ENCODE results near the gene ECI2.
A peak's percentile ranks its signal among the peaks of the same experiment; 100 is the strongest.

ECI2 gene

DNA sequence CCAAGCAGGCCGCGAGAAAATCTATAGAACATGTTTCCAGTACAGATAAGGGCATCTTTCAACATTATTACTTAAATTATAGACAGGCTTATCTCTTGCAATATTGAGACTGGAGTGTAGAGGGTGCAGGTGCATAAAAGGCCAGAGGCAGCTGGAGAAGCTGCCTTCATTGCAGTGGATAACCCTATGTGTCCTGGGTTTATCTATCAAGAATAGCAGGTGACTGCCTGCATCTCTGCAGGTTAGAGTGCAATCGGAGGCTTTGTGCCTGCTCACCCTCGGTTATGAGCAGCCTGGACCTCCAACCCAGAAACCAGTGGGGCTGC lies 28.7 kb upstream of the ECI2 start:
- in situ Hi-C loops (cut with HindIII; ENCODE audit: low sequenced_read_pairs), result no loop called here
- no peak overlapping the region for H3K4me3 ChIP-seq (ENCODE audit: low read depth, low read length)
- no peak for DNase-seq (ENCODE audit: low read depth)
- TF ChIP-seq, protein P1, sequence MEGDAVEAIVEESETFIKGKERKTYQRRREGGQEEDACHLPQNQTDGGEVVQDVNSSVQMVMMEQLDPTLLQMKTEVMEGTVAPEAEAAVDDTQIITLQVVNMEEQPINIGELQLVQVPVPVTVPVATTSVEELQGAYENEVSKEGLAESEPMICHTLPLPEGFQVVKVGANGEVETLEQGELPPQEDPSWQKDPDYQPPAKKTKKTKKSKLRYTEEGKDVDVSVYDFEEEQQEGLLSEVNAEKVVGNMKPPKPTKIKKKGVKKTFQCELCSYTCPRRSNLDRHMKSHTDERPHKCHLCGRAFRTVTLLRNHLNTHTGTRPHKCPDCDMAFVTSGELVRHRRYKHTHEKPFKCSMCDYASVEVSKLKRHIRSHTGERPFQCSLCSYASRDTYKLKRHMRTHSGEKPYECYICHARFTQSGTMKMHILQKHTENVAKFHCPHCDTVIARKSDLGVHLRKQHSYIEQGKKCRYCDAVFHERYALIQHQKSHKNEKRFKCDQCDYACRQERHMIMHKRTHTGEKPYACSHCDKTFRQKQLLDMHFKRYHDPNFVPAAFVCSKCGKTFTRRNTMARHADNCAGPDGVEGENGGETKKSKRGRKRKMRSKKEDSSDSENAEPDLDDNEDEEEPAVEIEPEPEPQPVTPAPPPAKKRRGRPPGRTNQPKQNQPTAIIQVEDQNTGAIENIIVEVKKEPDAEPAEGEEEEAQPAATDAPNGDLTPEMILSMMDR (IDR thresholded peaks at IDR 0.05; ENCODE audit: low read depth, low read length, missing control alignments), result no peak

- TF ChIP-seq, protein P1 (IDR thresholded peaks at IDR 0.05; ENCODE audit: low read depth, low read length, missing control alignments), result no peak
- in situ Hi-C loops (cut with HindIII; ENCODE audit: low sequenced_read_pairs), result no loop called here
- H3K4me3 ChIP-seq (ENCODE audit: low read depth, low read length), result no peak overlapping the region
Observed at GRCh38 chr6:4163408-4164116, 28.2 kb upstream of the ECI2 start.

GRCh38 chr6:4162370-4162769 lies 27.0 kb upstream of the ECI2 start:
- DNase-seq (ENCODE audit: low read depth), result no peak
- no peak overlapping the region for H3K4me3 ChIP-seq (ENCODE audit: low read depth, low read length)
- TF ChIP-seq, protein P1 (IDR thresholded peaks at IDR 0.05; ENCODE audit: low read depth, low read length, missing control alignments), result no peak
- in situ Hi-C loops (cut with HindIII; ENCODE audit: low sequenced_read_pairs), result no loop called here

More at GRCh38 chr6:4163408-4164116, 28.2 kb upstream of the ECI2 start:
- no peak for DNase-seq (ENCODE audit: low read depth)

- no peak overlapping the region for H3K4me3 ChIP-seq (ENCODE audit: low read depth, low read length)
- no peak for DNase-seq (ENCODE audit: low read depth)
- TF ChIP-seq, protein P1 (IDR thresholded peaks at IDR 0.05; ENCODE audit: low read depth, low read length, missing control alignments), result no peak
- in situ Hi-C loops (cut with HindIII; ENCODE audit: low sequenced_read_pairs), result no loop called here
Observed at GRCh38 chr6:4159491-4159890, 24.1 kb upstream of the ECI2 start.

DNA sequence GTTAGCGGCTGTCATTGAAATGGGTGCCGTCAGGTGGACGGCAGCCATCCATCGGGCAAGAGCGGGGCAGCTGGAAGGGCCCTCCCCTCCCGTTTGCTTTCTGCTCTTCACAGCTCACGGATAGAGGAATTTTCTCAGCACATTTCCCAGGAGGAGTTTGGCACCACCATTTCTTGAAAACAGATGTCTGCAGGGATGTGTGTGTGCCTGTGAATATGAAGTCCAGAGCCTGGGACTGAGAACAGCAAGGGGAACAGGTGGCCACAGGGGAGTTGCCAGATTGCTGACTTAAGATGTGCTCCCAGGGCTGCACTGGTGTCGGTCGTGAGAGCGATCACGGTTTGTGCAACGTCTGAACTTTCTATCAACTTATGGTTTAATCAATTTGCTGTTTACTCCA lies 22.1 kb upstream of the ECI2 start:
- no peak for DNase-seq (ENCODE audit: low read depth)
- in situ Hi-C loops (cut with HindIII; ENCODE audit: low sequenced_read_pairs), result no loop called here
- TF ChIP-seq, protein P1 (IDR thresholded peaks at IDR 0.05; ENCODE audit: low read depth, low read length, missing control alignments), result no peak
- H3K4me3 ChIP-seq (ENCODE audit: low read depth, low read length), result no peak overlapping the region

DNA sequence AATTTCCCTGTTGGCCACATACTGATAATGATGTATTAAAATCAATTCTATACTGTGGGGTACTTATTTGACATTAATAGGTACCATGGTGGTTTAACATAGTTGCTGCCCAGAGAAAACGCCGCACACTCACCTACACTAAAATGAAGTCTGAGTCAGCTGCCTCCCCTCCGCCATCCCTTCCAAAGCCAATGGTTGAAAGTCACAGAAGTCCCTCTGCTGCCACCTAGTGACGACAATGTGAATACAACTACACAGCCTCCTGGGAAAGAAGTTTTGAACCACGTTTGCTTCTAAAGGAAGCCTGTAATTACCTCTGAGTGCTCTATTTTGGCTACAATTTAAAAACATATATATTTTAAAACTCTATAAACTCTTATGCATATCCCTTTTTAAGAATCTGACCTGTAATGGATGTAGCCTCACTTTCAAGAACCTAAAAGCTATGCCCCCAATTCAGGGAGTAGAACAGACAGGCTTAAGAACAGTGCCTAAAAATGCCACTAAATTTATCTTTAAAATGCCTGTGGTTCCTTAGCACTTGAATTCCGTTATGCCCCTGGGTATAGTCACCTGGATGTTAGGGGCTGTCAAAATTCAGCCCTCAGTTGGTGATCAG lies 20.6 kb upstream of the ECI2 start:
- no peak overlapping the region for H3K4me3 ChIP-seq (ENCODE audit: low read depth, low read length)
- in situ Hi-C loops (cut with HindIII; ENCODE audit: low sequenced_read_pairs), result no loop called here
- TF ChIP-seq, protein P1 (IDR thresholded peaks at IDR 0.05; ENCODE audit: low read depth, low read length, missing control alignments), result peak; percentile 81
- DNase-seq (ENCODE audit: low read depth), result peak; percentile 81
